Central memory CD8-positive, alpha-beta T cell (primary cell): ENCODE data around the gene LECT2.
A peak's percentile ranks its signal among the peaks of the same experiment; 100 is the strongest.

ENCODE experiments used
- ATAC-seq: fragments of 150-1000 bp; cut with Tn5 transposase; replicated peaks from 2 replicates; pipeline ENCODE4 v1.10.0; 2022; ENCODE audit warnings: mild to moderate bottlenecking, moderate FRiP score, moderate number of reproducible peaks; ENCODE audit not compliant: poor library complexity, severe bottlenecking; ENCODE audit errors: extremely low read depth
- DNase-seq, 2 donors: peaks; one replicate each; pipeline ENCODE4 v3.0.0; 2021; ENCODE audit warnings: low spot score in 2 of 2
- H3K27ac Mint-ChIP-seq: one replicate; pipeline ENCODE4 v1.8.0; 2022; ENCODE audit warnings: low read depth, mild to moderate bottlenecking, moderate library complexity, mixed read lengths
- H3K27me3 Mint-ChIP-seq: one replicate; pipeline ENCODE4 v1.8.0; 2022; ENCODE audit warnings: mixed read lengths
- H3K36me3 Mint-ChIP-seq: one replicate; pipeline ENCODE4 v1.8.0; 2022; ENCODE audit warnings: mild to moderate bottlenecking, moderate library complexity, mixed read lengths; ENCODE audit not compliant: insufficient read depth
- H3K4me1 Mint-ChIP-seq: one replicate; pipeline ENCODE4 v1.8.0; 2022; ENCODE audit warnings: mixed read lengths
- H3K4me3 Mint-ChIP-seq: one replicate; pipeline ENCODE4 v1.8.0; 2022; ENCODE audit warnings: mild to moderate bottlenecking, moderate library complexity, mixed read lengths
- H3K9me3 Mint-ChIP-seq: one replicate; pipeline ENCODE4 v1.8.0; 2022; ENCODE audit warnings: mixed read lengths

LECT2 gene

GRCh38 chr5:135991429-135991828, 36.6 kb upstream of the LECT2 start:
- peaks cover 51% of the 10 kb centered on the region for H3K27me3 Mint-ChIP-seq
- no peaks in the 10 kb centered on the region for H3K4me1 Mint-ChIP-seq
- H3K27ac Mint-ChIP-seq, result no peak overlapping the region

GRCh38 chr5:135990528-135991255, 35.9 kb upstream of the LECT2 start:
- no peaks in the 10 kb centered on the region for H3K9me3 Mint-ChIP-seq

More at GRCh38 chr5:135991429-135991828, 36.6 kb upstream of the LECT2 start:
- no peak overlapping the region for H3K4me3 Mint-ChIP-seq
- no peaks in the 10 kb centered on the region for H3K36me3 Mint-ChIP-seq
- ATAC-seq, result no peak
- H3K9me3 Mint-ChIP-seq, result no peaks in the 10 kb centered on the region
- DNase-seq, result no peak

GRCh38 chr5:135989686-135990085, 34.9 kb upstream of the LECT2 start:
- DNase-seq (no peak), ATAC-seq (no peak)
- H3K4me1 Mint-ChIP-seq, result no peaks in the 10 kb centered on the region
- peaks cover 61% of the 10 kb centered on the region for H3K27me3 Mint-ChIP-seq
- no peaks in the 10 kb centered on the region for H3K36me3 Mint-ChIP-seq
- H3K9me3 Mint-ChIP-seq, result no peaks in the 10 kb centered on the region
- H3K4me3 Mint-ChIP-seq, result no peak overlapping the region
- no peak overlapping the region for H3K27ac Mint-ChIP-seq

More at GRCh38 chr5:135990528-135991255, 35.9 kb upstream of the LECT2 start:
- Mint-ChIP-seq H3K27me3 (peaks cover 52% of the 10 kb centered on the region), H3K4me3 (no peak overlapping the region), H3K36me3 (no peaks in the 10 kb centered on the region), H3K4me1 (no peaks in the 10 kb centered on the region), H3K27ac (no peak overlapping the region)
- DNase-seq, result no peak
- ATAC-seq, result no peak

- Mint-ChIP-seq H3K4me1 (no peaks in the 10 kb centered on the region), H3K9me3 (no peaks in the 10 kb centered on the region), H3K27ac (no peak overlapping the region), H3K4me3 (no peak overlapping the region), H3K36me3 (no peaks in the 10 kb centered on the region), H3K27me3 (peaks cover 61% of the 10 kb centered on the region)
- DNase-seq, result no peak
- no peak for ATAC-seq
Measured at GRCh38 chr5:135988546-135988945, 33.8 kb upstream of the LECT2 start.

- Mint-ChIP-seq H3K27ac (no peak overlapping the region), H3K4me1 (no peaks in the 10 kb centered on the region), H3K4me3 (no peak overlapping the region), H3K9me3 (no peaks in the 10 kb centered on the region), H3K27me3 (peaks cover 61% of the 10 kb centered on the region), H3K36me3 (no peaks in the 10 kb centered on the region)
- ATAC-seq (no peak), DNase-seq (no peak)
Measured at GRCh38 chr5:135986891-135987401, 32.2 kb upstream of the LECT2 start.

- ATAC-seq, result no peak
- no peaks in the 10 kb centered on the region for H3K36me3 Mint-ChIP-seq
Measured at GRCh38 chr5:135986401-135986800, 31.6 kb upstream of the LECT2 start.

GRCh38 chr5:135985951-135986350, 31.2 kb upstream of the LECT2 start:
- peaks cover 56% of the 10 kb centered on the region for H3K27me3 Mint-ChIP-seq
- no peaks in the 10 kb centered on the region for H3K9me3 Mint-ChIP-seq
- H3K36me3 Mint-ChIP-seq, result no peaks in the 10 kb centered on the region
- H3K4me1 Mint-ChIP-seq, result no peaks in the 10 kb centered on the region
- H3K27ac Mint-ChIP-seq, result no peak overlapping the region
- no peak for ATAC-seq
- no peak overlapping the region for H3K4me3 Mint-ChIP-seq
- no peak for DNase-seq

More at GRCh38 chr5:135986401-135986800, 31.6 kb upstream of the LECT2 start:
- Mint-ChIP-seq H3K27me3 (peaks cover 61% of the 10 kb centered on the region), H3K27ac (no peak overlapping the region), H3K4me3 (no peak overlapping the region), H3K9me3 (no peaks in the 10 kb centered on the region), H3K4me1 (no peaks in the 10 kb centered on the region)
- no peak for DNase-seq

GRCh38 chr5:135980620-135981019, 25.8 kb upstream of the LECT2 start:
- no peak for DNase-seq
- H3K4me3 Mint-ChIP-seq, result no peak overlapping the region
- H3K36me3 Mint-ChIP-seq, result no peaks in the 10 kb centered on the region
- no peaks in the 10 kb centered on the region for H3K4me1 Mint-ChIP-seq
- peaks cover 23% of the 10 kb centered on the region for H3K27me3 Mint-ChIP-seq
- ATAC-seq, result no peak
- no peaks in the 10 kb centered on the region for H3K9me3 Mint-ChIP-seq
- H3K27ac Mint-ChIP-seq, result no peak overlapping the region

- Mint-ChIP-seq H3K9me3 (no peaks in the 10 kb centered on the region), H3K36me3 (no peaks in the 10 kb centered on the region), H3K4me1 (no peaks in the 10 kb centered on the region), H3K4me3 (no peak overlapping the region), H3K27me3 (peaks cover 26% of the 10 kb centered on the region), H3K27ac (no peak overlapping the region)
- no peak for DNase-seq
- no peak for ATAC-seq
Measured at GRCh38 chr5:135979510-135979909, 24.7 kb upstream of the LECT2 start.

- DNase-seq, result no peak
- no peaks in the 10 kb centered on the region for H3K4me1 Mint-ChIP-seq
- H3K36me3 Mint-ChIP-seq, result no peaks in the 10 kb centered on the region
Measured at GRCh38 chr5:135978993-135979392, 24.2 kb upstream of the LECT2 start.

GRCh38 chr5:135978212-135978631, 23.4 kb upstream of the LECT2 start:
- no peaks in the 10 kb centered on the region for H3K9me3 Mint-ChIP-seq
- ATAC-seq (no peak), DNase-seq (no peak)
- H3K27ac Mint-ChIP-seq, result no peak overlapping the region
- H3K36me3 Mint-ChIP-seq, result no peaks in the 10 kb centered on the region
- no peak overlapping the region for H3K4me3 Mint-ChIP-seq
- no peaks in the 10 kb centered on the region for H3K4me1 Mint-ChIP-seq
- H3K27me3 Mint-ChIP-seq, result peaks cover 38% of the 10 kb centered on the region

More at GRCh38 chr5:135978993-135979392, 24.2 kb upstream of the LECT2 start:
- Mint-ChIP-seq H3K27ac (no peak overlapping the region), H3K9me3 (no peaks in the 10 kb centered on the region), H3K4me3 (no peak overlapping the region), H3K27me3 (peaks cover 31% of the 10 kb centered on the region)
- ATAC-seq, result no peak

GRCh38 chr5:135977375-135977928, 22.7 kb upstream of the LECT2 start:
- no peaks in the 10 kb centered on the region for H3K9me3 Mint-ChIP-seq

GRCh38 chr5:135976216-135976615, 21.4 kb upstream of the LECT2 start:
- Mint-ChIP-seq H3K36me3 (no peaks in the 10 kb centered on the region), H3K4me1 (no peaks in the 10 kb centered on the region), H3K4me3 (no peak overlapping the region), H3K27me3 (peaks cover 47% of the 10 kb centered on the region), H3K9me3 (no peaks in the 10 kb centered on the region), H3K27ac (no peak overlapping the region)
- DNase-seq (no peak), ATAC-seq (no peak)

More at GRCh38 chr5:135977375-135977928, 22.7 kb upstream of the LECT2 start:
- Mint-ChIP-seq H3K4me3 (no peak overlapping the region), H3K36me3 (no peaks in the 10 kb centered on the region), H3K27me3 (peaks cover 39% of the 10 kb centered on the region), H3K4me1 (no peaks in the 10 kb centered on the region), H3K27ac (no peak overlapping the region)
- ATAC-seq (peak; percentile 88), DNase-seq (peak; percentile 35 to 49)
